Hepatocyte (in vitro differentiated cells): Measurements from ENCODE around the gene CHST3. TPM values are rescaled to one million over a fixed set of nuclear protein-coding genes. Genes with fewer than 3 reads are reported as not detected.

Experiments used
- DNase-seq: peaks from one replicate; pipeline ENCODE4 v3.0.0-alpha.2; 2016; ENCODE audit warnings: low spot score
- H2AFZ ChIP-seq: fragments of 200-600 bp; sonication (generic); 2 replicates; pipeline ENCODE4 v1.6.0; 2016; ENCODE audit warnings: antibody characterized with exemption, mild to moderate bottlenecking
- H3K27ac ChIP-seq: fragments of 200-600 bp; sonication (generic); 2 replicates; pipeline ENCODE4 v1.5.1; 2016; ENCODE audit warnings: mild to moderate bottlenecking
- H3K27me3 ChIP-seq: fragments of 200-600 bp; sonication (generic); 2 replicates; pipeline ENCODE4 v1.6.1; 2016
- H3K36me3 ChIP-seq: fragments of 200-600 bp; sonication (generic); replicated peaks from 2 replicates; pipeline ENCODE4 v1.5.1; 2016; ENCODE audit warnings: low read depth; ENCODE audit not compliant: insufficient read depth
- H3K4me1 ChIP-seq: fragments of 200-600 bp; sonication (generic); 2 replicates; pipeline ENCODE4 v1.5.1; 2016; ENCODE audit warnings: mild to moderate bottlenecking, moderate library complexity; ENCODE audit not compliant: insufficient read depth
- H3K4me2 ChIP-seq: fragments of 200-600 bp; sonication (generic); 2 replicates; pipeline ENCODE4 v1.6.0; 2016
- H3K4me3 ChIP-seq: fragments of 200-600 bp; sonication (generic); 2 replicates; pipeline ENCODE4 v1.5.1; 2016; ENCODE audit warnings: mild to moderate bottlenecking
- H3K79me2 ChIP-seq: fragments of 200-600 bp; sonication (generic); 2 replicates; pipeline ENCODE4 v1.6.0; 2017; ENCODE audit warnings: mild to moderate bottlenecking
- H3K9me2 ChIP-seq: fragments of 200-600 bp; sonication (generic); replicated peaks from 2 replicates; pipeline ENCODE4 v1.6.0; 2017; ENCODE audit warnings: mild to moderate bottlenecking; ENCODE audit not compliant: insufficient read depth
- H3K9me3 ChIP-seq: fragments of 200-600 bp; sonication (generic); 2 replicates; pipeline ENCODE4 v1.5.1; 2016; ENCODE audit warnings: low read depth, mild to moderate bottlenecking
- H4K20me1 ChIP-seq: fragments of 200-600 bp; sonication (generic); 2 replicates; pipeline ENCODE4 v1.6.0; 2016; ENCODE audit warnings: mild to moderate bottlenecking; ENCODE audit not compliant: insufficient read depth, poor library complexity, severe bottlenecking
- EZH2 ChIP-seq: fragments of 200-600 bp; sonication (generic); IDR thresholded peaks from 2 replicates; pipeline ENCODE4 v1.6.1; 2016; ENCODE audit warnings: antibody characterized with exemption, mild to moderate bottlenecking, borderline replicate concordance
- EZH2phosphoT487 ChIP-seq: fragments of 200-600 bp; sonication (generic); IDR thresholded peaks from one replicate; pipeline ENCODE4 v1.6.1; 2018; ENCODE audit warnings: antibody characterized with exemption, mild to moderate bottlenecking, low read depth, moderate library complexity; ENCODE audit not compliant: unreplicated experiment, severe bottlenecking
- WGBS: methylation state at CpG from one replicate; pipeline ENCODE4 v1.1.6; 2016; ENCODE audit warnings: low lambda C conversion rate; ENCODE audit errors: missing lambda C conversion rate; 5-methylcytosine and 5-hydroxymethylcytosine counted together
- polyA plus RNA-seq: library from polyadenylated mRNA; unstranded; fragments of >200 nt; fragmentation: Nextera tagmentation; extraction: Ambion mirVana; gene quantifications from 2 replicates; pipeline ENCODE4 v1.2.1, GENCODE V29; 2016
- total RNA-seq: library from RNA; depleted of rRNA; stranded (reverse); fragments of >200 nt; gene quantifications from 2 replicates; pipeline ENCODE4 v1.2.3, GENCODE V29; 2014
- TF ChIP-seq, protein P1 (sequence below): fragments of 200-600 bp; sonication (generic); IDR thresholded peaks from 2 replicates; pipeline ENCODE4 v1.5.1; 2016; ENCODE audit warnings: antibody characterized with exemption, mild to moderate bottlenecking; ENCODE audit not compliant: poor library complexity

CHST3 gene
- total and polyA plus RNA-seq, 2 experiments from 2014 or later = 6.8 to 14.1 TPM

- TF ChIP-seq, protein P1, sequence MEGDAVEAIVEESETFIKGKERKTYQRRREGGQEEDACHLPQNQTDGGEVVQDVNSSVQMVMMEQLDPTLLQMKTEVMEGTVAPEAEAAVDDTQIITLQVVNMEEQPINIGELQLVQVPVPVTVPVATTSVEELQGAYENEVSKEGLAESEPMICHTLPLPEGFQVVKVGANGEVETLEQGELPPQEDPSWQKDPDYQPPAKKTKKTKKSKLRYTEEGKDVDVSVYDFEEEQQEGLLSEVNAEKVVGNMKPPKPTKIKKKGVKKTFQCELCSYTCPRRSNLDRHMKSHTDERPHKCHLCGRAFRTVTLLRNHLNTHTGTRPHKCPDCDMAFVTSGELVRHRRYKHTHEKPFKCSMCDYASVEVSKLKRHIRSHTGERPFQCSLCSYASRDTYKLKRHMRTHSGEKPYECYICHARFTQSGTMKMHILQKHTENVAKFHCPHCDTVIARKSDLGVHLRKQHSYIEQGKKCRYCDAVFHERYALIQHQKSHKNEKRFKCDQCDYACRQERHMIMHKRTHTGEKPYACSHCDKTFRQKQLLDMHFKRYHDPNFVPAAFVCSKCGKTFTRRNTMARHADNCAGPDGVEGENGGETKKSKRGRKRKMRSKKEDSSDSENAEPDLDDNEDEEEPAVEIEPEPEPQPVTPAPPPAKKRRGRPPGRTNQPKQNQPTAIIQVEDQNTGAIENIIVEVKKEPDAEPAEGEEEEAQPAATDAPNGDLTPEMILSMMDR = no peak
- TF ChIP-seq EZH2 (no peak), EZH2phosphoT487 (no peak)
- Histone ChIP-seq H3K79me2 (peaks cover 62% of the 10 kb centered on the region), H2AFZ (no peak overlapping the region), H3K4me1 (peaks cover 36% of the 10 kb centered on the region), H3K9me2 (no peaks in the 10 kb centered on the region), H3K4me2 (no peak overlapping the region), H3K9me3 (no peaks in the 10 kb centered on the region), H3K27me3 (no peaks in the 10 kb centered on the region), H3K36me3 (no peaks in the 10 kb centered on the region), H3K27ac (peak overlapping the region; percentile 90), H3K4me3 (no peak overlapping the region), H4K20me1 (no peaks in the 10 kb centered on the region)
- DNase-seq = no peak
- WGBS = 67% methylated on average over 4 of the region's 4 CpGs
Observed at GRCh38 chr10:72001033-72001395, 36.8 kb downstream of the CHST3 start.

- WGBS = 84% methylated on average over 8 of the region's 8 CpGs
- no peaks in the 10 kb centered on the region for H4K20me1 ChIP-seq
- no peak overlapping the region for H3K27ac ChIP-seq
- no peak overlapping the region for H2AFZ ChIP-seq
- TF ChIP-seq EZH2 (no peak), EZH2phosphoT487 (no peak)
- TF ChIP-seq, protein P1 = no peak
- H3K27me3 ChIP-seq = no peaks in the 10 kb centered on the region
- H3K4me1 ChIP-seq = peaks cover 36% of the 10 kb centered on the region
- no peaks in the 10 kb centered on the region for H3K9me2 ChIP-seq
- H3K4me3 ChIP-seq = no peak overlapping the region
- no peak for DNase-seq
- no peaks in the 10 kb centered on the region for H3K36me3 ChIP-seq
- no peak overlapping the region for H3K4me2 ChIP-seq
- peaks cover 46% of the 10 kb centered on the region for H3K79me2 ChIP-seq
- H3K9me3 ChIP-seq = no peaks in the 10 kb centered on the region
Observed at GRCh38 chr10:72002354-72003295, 38.4 kb downstream of the CHST3 start.

DNA sequence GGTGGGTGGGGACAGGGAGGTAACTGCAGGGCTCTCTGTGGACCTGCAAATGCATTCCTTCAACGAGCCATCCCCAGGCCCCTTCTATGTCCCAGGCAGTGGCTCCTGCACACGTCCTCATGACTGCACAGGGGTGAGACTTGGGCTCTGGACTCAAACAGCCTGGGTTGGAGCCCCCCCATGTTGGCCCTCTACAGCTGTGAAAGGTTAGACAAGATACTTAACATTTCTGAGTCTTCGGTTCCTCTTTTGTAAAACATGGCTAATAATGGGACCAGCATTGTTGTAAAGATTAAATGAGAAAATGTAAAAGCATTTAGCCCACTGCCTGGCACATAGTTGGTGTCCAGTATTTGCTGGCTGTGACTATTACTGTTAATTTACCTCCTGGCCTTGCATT, 41.8 kb downstream of the CHST3 start:
- Histone ChIP-seq H3K4me1 (peaks cover 21% of the 10 kb centered on the region), H3K27me3 (no peaks in the 10 kb centered on the region), H3K36me3 (no peaks in the 10 kb centered on the region), H3K4me2 (no peak overlapping the region), H3K9me2 (no peaks in the 10 kb centered on the region), H3K9me3 (no peaks in the 10 kb centered on the region), H3K27ac (no peak overlapping the region), H3K4me3 (no peak overlapping the region), H4K20me1 (no peaks in the 10 kb centered on the region), H2AFZ (no peak overlapping the region), H3K79me2 (peaks cover 30% of the 10 kb centered on the region)
- DNase-seq = no peak
- 95% methylated on average over 3 of the region's 3 CpGs for WGBS
- TF ChIP-seq EZH2 = no peak

- Histone ChIP-seq H3K36me3 (no peaks in the 10 kb centered on the region), H2AFZ (no peak overlapping the region), H3K27ac (no peak overlapping the region), H3K9me2 (no peaks in the 10 kb centered on the region), H3K4me3 (no peak overlapping the region), H3K4me2 (no peak overlapping the region), H4K20me1 (no peaks in the 10 kb centered on the region), H3K79me2 (peaks cover 23% of the 10 kb centered on the region), H3K27me3 (no peaks in the 10 kb centered on the region), H3K9me3 (no peaks in the 10 kb centered on the region), H3K4me1 (peaks cover 19% of the 10 kb centered on the region)
- WGBS = 98% methylated on average over 58 of the region's 59 CpGs
- TF ChIP-seq, protein P1 = no peak
- no peak for DNase-seq
Observed at GRCh38 chr10:72007246-72007892, 43.2 kb downstream of the CHST3 start.
